ENCODE results near the gene STOX2. TPM values are rescaled to one million over a fixed set of nuclear protein-coding genes. Genes with fewer than 3 reads are reported as not detected.

The STOX2 gene
- total RNA-seq, 2 donors from 2014 or later, result not detected

- Mint-ChIP-seq H3K4me3 (no peak overlapping the region), H3K4me1 (no peaks in the 10 kb centered on the region), H3K27ac (no peak overlapping the region), H3K9me3 (no peaks in the 10 kb centered on the region), H3K36me3 (ENCODE audit: low read depth) (no peaks in the 10 kb centered on the region), H3K27me3 (peaks cover 15% of the 10 kb centered on the region)
- no peak for ATAC-seq (replicated peaks)
These were observed 28.7 kb upstream of the STOX2 start for GRCh38 chr4:183876268-183876934.

- no peaks in the 10 kb centered on the region for H3K4me1 Mint-ChIP-seq
These were observed 26.7 kb upstream of the STOX2 start for GRCh38 chr4:183878251-183878970.

GRCh38 chr4:183885205-183885720 is 19.8 kb upstream of the STOX2 start:
- H3K36me3 Mint-ChIP-seq (ENCODE audit: low read depth), result no peaks in the 10 kb centered on the region
- no peak overlapping the region for H3K27ac Mint-ChIP-seq
- H3K27me3 Mint-ChIP-seq, result peaks cover 17% of the 10 kb centered on the region
- ATAC-seq (replicated peaks), result no peak
- no peak overlapping the region for H3K4me3 Mint-ChIP-seq
- no peaks in the 10 kb centered on the region for H3K9me3 Mint-ChIP-seq
- H3K4me1 Mint-ChIP-seq, result no peaks in the 10 kb centered on the region

More at GRCh38 chr4:183878251-183878970, 26.7 kb upstream of the STOX2 start:
- ATAC-seq (replicated peaks), result no peak
- H3K4me3 Mint-ChIP-seq, result no peak overlapping the region
- no peak overlapping the region for H3K27ac Mint-ChIP-seq
- no peaks in the 10 kb centered on the region for H3K36me3 Mint-ChIP-seq (ENCODE audit: low read depth)
- peaks cover 15% of the 10 kb centered on the region for H3K27me3 Mint-ChIP-seq
- H3K9me3 Mint-ChIP-seq, result no peaks in the 10 kb centered on the region

GRCh38 chr4:183887351-183887750 is 17.8 kb upstream of the STOX2 start:
- Mint-ChIP-seq H3K4me3 (no peak overlapping the region), H3K27me3 (peaks cover 20% of the 10 kb centered on the region)

GRCh38 chr4:183888564-183888963 is 16.5 kb upstream of the STOX2 start:
- H3K4me3 Mint-ChIP-seq, result no peak overlapping the region
- H3K9me3 Mint-ChIP-seq, result no peaks in the 10 kb centered on the region
- no peak overlapping the region for H3K27ac Mint-ChIP-seq
- H3K36me3 Mint-ChIP-seq (ENCODE audit: low read depth), result no peaks in the 10 kb centered on the region
- H3K4me1 Mint-ChIP-seq, result no peaks in the 10 kb centered on the region
- peaks cover 20% of the 10 kb centered on the region for H3K27me3 Mint-ChIP-seq
- no peak for ATAC-seq (replicated peaks)

More at GRCh38 chr4:183887351-183887750, 17.8 kb upstream of the STOX2 start:
- no peak for ATAC-seq (replicated peaks)
- H3K36me3 Mint-ChIP-seq (ENCODE audit: low read depth), result no peaks in the 10 kb centered on the region
- no peaks in the 10 kb centered on the region for H3K9me3 Mint-ChIP-seq
- no peak overlapping the region for H3K27ac Mint-ChIP-seq
- H3K4me1 Mint-ChIP-seq, result no peaks in the 10 kb centered on the region

GRCh38 chr4:183889190-183889589 is 15.9 kb upstream of the STOX2 start:
- no peaks in the 10 kb centered on the region for H3K9me3 Mint-ChIP-seq
- ATAC-seq (replicated peaks), result no peak

GRCh38 chr4:183897193-183897592 is 7.9 kb upstream of the STOX2 start:
- no peaks in the 10 kb centered on the region for H3K36me3 Mint-ChIP-seq (ENCODE audit: low read depth)
- H3K27ac Mint-ChIP-seq, result no peak overlapping the region
- H3K4me3 Mint-ChIP-seq, result no peak overlapping the region

More at GRCh38 chr4:183889190-183889589, 15.9 kb upstream of the STOX2 start:
- Mint-ChIP-seq H3K36me3 (ENCODE audit: low read depth) (no peaks in the 10 kb centered on the region), H3K4me1 (no peaks in the 10 kb centered on the region), H3K27me3 (peaks cover 20% of the 10 kb centered on the region), H3K4me3 (no peak overlapping the region), H3K27ac (no peak overlapping the region)

GRCh38 chr4:183898456-183898855 is 6.7 kb upstream of the STOX2 start:
- Mint-ChIP-seq H3K9me3 (no peaks in the 10 kb centered on the region), H3K36me3 (ENCODE audit: low read depth) (no peaks in the 10 kb centered on the region), H3K4me1 (no peaks in the 10 kb centered on the region), H3K27me3 (peaks cover 21% of the 10 kb centered on the region), H3K4me3 (no peak overlapping the region), H3K27ac (no peak overlapping the region)
- no peak for ATAC-seq (replicated peaks)

More at GRCh38 chr4:183897193-183897592, 7.9 kb upstream of the STOX2 start:
- Mint-ChIP-seq H3K9me3 (no peaks in the 10 kb centered on the region), H3K4me1 (no peaks in the 10 kb centered on the region), H3K27me3 (peaks cover 9% of the 10 kb centered on the region)
- ATAC-seq (replicated peaks), result no peak

- H3K4me1 Mint-ChIP-seq, result no peaks in the 10 kb centered on the region
- no peak for ATAC-seq (replicated peaks)
- H3K27me3 Mint-ChIP-seq, result peaks cover 44% of the 10 kb centered on the region
- no peaks in the 10 kb centered on the region for H3K36me3 Mint-ChIP-seq (ENCODE audit: low read depth)
- no peak overlapping the region for H3K4me3 Mint-ChIP-seq
- H3K9me3 Mint-ChIP-seq, result no peaks in the 10 kb centered on the region
- H3K27ac Mint-ChIP-seq, result no peak overlapping the region
These were observed 1.9 kb upstream of the STOX2 start for GRCh38 chr4:183903021-183903760.

GRCh38 chr4:183905593-183906488 is 734 bp downstream of the STOX2 start:
- Mint-ChIP-seq H3K36me3 (ENCODE audit: low read depth) (no peaks in the 10 kb centered on the region), H3K4me1 (no peaks in the 10 kb centered on the region), H3K9me3 (peaks cover 4% of the 10 kb centered on the region), H3K27me3 (peaks cover 58% of the 10 kb centered on the region), H3K4me3 (no peak overlapping the region), H3K27ac (no peak overlapping the region)
- no peak for ATAC-seq (replicated peaks)

- ATAC-seq (replicated peaks), result no peak
- H3K4me3 Mint-ChIP-seq, result no peak overlapping the region
These were observed 1.3 kb downstream of the STOX2 start for GRCh38 chr4:183906489-183906738.

GRCh38 chr4:183906739-183907651 is 1.9 kb downstream of the STOX2 start:
- Mint-ChIP-seq H3K27me3 (peaks cover 55% of the 10 kb centered on the region), H3K4me3 (no peak overlapping the region), H3K36me3 (ENCODE audit: low read depth) (no peaks in the 10 kb centered on the region), H3K27ac (no peak overlapping the region), H3K4me1 (no peaks in the 10 kb centered on the region), H3K9me3 (peaks cover 4% of the 10 kb centered on the region)
- no peak for ATAC-seq (replicated peaks)

More at GRCh38 chr4:183906489-183906738, 1.3 kb downstream of the STOX2 start:
- Mint-ChIP-seq H3K27me3 (peaks cover 55% of the 10 kb centered on the region), H3K4me1 (no peaks in the 10 kb centered on the region), H3K9me3 (peaks cover 4% of the 10 kb centered on the region), H3K36me3 (ENCODE audit: low read depth) (no peaks in the 10 kb centered on the region), H3K27ac (no peak overlapping the region)
